WI38 (cell line): ENCODE data around the gene RAB6B.

Experiments used
- H3K4me3 ChIP-seq: 2 replicates; pipeline ENCODE4 v1.5.1; 2011; ENCODE audit warnings: low read depth, mild to moderate bottlenecking, control low read depth, low read length
- TF ChIP-seq, protein P1 (sequence below): IDR thresholded peaks from 2 replicates; pipeline ENCODE4 v1.5.1; 2012; ENCODE audit warnings: low read depth, mild to moderate bottlenecking, control low read depth, low read length

Gene RAB6B

DNA sequence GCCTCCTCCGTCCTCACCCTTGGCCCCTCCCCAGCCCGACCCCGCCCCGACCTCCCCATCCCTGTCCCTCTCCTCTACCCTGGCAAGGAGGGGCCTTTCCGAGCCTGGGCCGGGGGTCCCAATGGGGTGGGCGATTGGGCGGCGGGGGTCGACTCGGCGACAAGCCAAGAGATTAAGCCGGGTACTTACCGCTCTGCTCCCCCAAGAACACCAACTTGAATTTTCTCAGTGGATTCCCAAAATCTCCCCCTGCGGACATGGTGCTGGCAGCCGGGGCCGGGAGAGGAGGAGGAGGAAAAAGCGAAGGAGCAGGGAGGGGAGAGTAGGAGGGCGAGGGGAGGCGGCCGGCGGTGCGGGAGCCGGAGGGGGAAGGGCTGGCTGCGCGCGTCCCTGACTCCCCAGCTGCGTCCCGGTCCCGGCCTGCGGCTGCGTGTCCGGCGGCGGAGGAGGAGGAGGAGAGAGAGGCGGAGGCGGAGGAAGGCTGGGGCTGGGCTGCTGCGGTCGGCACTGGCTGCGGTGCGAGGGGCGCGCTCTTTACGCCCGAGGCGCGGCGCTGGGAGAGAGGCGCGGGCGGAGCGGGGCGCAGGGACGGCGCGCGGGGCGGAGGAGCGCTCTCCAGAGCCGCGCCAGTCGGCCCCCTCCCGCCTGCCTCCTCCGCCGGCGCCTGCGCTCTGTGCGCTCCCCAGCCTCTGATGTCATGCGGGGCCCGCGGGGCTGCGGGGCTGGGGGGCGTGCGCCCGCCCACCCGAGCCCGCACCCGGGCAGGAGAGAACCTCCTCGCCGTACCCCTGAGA, at the start of gene RAB6B:
RAB6B (minus strand) TSS at position 675 of the 794 bp plus-strand sequence; CDS start at position 259, 416 bp downstream.
- TF ChIP-seq, protein P1, sequence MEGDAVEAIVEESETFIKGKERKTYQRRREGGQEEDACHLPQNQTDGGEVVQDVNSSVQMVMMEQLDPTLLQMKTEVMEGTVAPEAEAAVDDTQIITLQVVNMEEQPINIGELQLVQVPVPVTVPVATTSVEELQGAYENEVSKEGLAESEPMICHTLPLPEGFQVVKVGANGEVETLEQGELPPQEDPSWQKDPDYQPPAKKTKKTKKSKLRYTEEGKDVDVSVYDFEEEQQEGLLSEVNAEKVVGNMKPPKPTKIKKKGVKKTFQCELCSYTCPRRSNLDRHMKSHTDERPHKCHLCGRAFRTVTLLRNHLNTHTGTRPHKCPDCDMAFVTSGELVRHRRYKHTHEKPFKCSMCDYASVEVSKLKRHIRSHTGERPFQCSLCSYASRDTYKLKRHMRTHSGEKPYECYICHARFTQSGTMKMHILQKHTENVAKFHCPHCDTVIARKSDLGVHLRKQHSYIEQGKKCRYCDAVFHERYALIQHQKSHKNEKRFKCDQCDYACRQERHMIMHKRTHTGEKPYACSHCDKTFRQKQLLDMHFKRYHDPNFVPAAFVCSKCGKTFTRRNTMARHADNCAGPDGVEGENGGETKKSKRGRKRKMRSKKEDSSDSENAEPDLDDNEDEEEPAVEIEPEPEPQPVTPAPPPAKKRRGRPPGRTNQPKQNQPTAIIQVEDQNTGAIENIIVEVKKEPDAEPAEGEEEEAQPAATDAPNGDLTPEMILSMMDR = no peak
- H3K4me3 ChIP-seq = peak within 1 kb of the TSS; percentile 51

DNA sequence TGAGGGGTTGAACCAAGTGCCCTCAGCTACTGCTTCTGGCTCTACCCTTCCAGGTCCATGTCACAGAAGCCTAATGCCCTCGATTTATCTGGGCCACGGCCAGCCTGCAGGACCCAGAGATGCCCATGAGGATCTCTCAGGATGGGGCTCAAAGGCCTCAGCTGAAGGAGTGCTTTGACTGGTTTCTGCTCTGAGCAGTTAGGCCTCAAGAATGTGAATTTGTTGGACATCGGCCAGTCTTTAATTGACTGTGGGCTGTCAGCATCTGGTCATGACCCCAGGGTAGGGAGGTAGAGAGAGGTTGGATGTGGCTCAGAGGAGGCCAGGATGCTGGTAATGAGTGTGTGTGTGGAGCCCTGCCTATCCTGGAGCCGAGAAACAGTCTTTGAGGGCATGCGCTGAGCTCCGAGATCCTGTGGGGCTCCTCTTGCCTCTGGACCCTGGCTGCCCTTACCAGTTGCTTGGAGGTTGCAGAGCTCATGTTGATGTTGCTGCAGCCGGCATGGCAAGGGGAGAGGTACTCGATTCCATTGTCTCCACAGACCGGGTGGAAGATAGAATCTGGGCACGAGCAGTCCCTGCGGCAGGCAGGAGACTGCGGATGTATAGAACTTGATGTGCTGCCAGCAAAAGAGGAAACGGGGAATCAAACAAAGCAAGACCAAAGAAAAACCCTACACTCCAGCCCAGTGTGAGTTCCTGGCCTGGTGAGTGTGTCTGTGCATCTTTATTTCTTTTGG, 49.1 kb upstream of the RAB6B start:
- H3K4me3 ChIP-seq = no peak overlapping the region
- TF ChIP-seq, protein P1 = no peak

DNA sequence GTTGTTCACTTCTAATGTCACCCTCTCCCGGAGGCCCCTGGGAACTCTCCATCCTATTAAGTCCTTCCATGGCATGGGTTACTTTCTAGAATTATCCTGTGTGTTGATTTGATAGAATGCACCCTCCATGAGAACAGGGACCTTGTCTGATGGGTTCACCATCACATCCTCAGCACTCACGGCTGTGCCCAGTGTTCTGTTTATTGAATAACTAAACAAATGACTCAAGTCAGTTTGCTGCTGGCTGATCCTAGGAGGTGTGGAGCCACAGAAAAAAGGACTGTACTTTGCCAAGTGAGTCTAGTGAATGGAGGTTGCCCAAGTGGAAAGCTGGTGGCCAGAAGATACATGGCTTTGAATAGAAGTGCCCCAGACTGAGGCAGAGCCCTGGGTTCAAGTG, 48.5 kb upstream of the RAB6B start:
- TF ChIP-seq, protein P1 = no peak
- no peak overlapping the region for H3K4me3 ChIP-seq

DNA sequence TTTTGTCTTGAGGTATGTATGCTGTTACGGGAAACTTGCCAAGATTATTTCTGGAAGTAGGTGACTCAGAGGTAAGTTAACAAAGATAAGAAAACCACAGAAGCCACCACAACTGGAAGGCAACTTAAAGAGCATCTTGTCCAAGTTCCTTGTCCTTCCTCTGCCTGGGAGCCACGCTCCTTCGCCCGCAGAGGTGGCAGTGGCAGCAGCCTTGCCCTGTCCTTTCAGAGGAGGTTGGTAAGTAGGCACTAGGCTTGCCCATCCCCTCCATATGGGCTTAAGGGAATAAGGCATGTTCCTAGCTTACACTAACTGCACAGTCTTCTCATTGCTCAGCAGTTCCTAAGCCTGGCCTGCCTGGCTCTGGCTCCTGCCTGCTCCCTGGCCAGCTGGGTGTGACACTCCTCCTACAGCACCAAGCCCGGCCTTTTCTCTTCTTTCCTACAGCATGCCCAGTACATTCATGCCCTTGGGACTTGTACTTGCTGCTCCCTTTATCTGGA, 48.0 kb upstream of the RAB6B start:
- H3K4me3 ChIP-seq = no peak overlapping the region
- TF ChIP-seq, protein P1 = no peak

DNA sequence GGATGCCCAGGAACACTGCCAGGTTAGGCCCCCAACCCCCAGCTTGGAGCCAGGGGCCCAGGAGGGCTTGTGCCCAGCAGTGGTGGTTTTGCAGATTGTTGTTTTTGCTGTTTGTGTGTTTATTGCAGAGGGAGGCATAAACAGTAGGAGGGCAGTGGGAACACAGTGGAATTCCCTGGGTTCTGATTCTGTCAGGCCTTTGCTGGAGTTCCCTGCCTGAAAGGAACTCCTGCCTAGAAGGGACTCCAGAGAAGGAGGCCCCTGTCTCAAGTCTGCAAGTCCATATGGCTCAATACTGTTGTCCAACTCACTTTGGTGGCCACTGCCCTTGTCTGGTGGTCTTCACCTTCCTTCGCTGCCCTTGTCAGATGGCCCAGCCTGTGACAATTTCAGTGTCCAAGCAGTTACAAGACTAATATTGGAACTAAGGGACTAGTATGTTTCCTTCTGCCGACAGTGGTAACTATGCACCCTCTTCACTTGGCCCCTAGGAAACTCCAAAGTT, 47.4 kb upstream of the RAB6B start:
- H3K4me3 ChIP-seq = no peak overlapping the region
- TF ChIP-seq, protein P1 = no peak

DNA sequence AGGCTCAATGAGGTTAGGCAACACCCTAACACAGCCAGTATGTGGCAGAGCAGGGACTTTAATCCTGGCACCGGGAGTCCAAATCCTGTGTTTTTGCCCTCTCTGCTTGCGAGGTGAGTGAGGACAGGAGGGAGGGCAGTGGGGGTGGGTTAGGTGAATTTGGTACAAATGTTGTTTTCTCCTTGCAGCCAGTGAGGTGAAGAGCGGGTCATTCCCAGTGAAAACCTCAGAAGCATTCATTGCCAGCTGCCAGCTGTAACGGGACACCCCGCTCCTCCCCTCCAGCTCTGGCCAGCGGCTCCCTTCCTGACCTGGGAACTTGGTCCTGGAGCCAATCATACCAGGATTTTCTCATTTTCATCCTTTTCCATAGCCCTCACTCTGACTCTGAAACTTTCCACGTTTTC, 45.7 kb upstream of the RAB6B start:
- TF ChIP-seq, protein P1 = no peak
- no peak overlapping the region for H3K4me3 ChIP-seq

DNA sequence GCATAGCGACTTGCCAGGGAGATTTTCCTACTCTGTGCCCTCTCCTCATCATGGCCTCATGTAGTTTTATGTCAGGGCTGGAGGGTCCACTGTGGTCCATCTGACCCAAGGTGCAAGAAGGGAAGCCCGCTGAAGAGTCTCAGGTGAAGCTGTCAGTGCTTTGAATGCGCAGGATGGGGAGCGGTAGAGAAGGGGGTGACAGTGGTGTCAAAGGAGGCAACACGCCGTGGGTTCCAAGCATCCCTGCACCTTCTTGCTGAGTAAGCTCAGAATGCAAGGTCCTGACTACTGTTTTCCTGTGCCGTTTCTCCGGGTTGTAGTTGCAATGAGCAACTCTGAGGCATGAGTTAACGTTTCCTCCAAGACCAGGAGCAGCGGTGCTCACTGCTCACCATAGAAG, 44.9 kb upstream of the RAB6B start:
- TF ChIP-seq, protein P1 = no peak
- H3K4me3 ChIP-seq = no peak overlapping the region
